ENCODE measurements around the gene RAPSN. TPM values are rescaled to one million over a fixed set of nuclear protein-coding genes. Genes with fewer than 3 reads are reported as not detected.
"Not testable (repeated sequence)": the region's sequence is repeated elsewhere in the genome, so short reads cannot be mapped to it uniquely, and the experiment has no call there.

The RAPSN gene
- total RNA-seq, 1 donor from 2014 or later = 0.55 TPM

DNA sequence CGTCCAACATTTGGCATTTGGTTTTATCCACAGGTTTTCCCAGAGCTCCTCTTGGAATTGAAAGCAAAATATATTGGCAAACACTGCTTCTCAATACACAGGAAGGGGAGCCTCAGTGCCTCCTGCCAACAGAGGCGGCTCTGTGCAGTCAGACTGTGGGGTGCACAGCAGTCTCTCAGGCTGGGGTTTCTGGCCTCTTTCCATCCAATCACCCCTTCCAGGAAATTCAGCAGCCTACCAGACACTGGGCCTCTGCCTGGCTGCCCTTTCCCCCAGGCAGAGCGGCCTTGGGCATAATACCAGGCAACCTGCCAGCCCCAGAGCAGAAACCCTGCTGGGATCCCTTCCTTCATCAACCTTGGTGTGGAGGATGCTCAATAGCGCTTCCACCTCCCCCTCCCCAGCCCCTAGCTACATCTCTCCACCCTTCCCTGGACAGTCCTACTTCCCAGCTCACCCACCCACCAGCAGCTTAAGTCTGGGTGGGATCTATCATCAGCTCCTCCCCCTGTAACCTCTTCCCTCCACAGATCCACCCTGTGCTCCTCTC lies 17.8 kb upstream of the RAPSN start:
- peak; percentile 78 for DNase-seq (ENCODE audit: low spot score)

DNA sequence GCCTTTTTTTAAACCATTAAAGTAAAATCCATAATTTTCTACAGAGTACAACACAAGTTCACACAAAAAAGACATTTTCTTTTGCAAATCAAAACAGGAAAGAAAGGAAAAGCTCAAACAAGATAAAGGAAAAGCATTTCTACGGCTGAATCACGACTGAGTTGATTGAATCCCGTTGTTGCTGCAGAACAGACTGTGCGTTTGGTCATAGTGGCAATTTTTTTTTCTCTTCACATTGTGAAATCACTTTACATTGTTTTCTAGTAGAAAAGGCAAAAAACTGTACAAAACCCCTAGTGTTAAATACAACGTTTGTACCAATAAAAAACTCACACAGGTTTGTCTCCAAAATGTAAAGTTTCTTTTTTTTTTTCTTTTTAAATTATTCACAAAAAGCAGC lies 17.3 kb upstream of the RAPSN start:
- no peak for DNase-seq (ENCODE audit: low spot score)

GRCh38 chr11:47464483-47464882 lies 15.5 kb upstream of the RAPSN start:
- DNase-seq (ENCODE audit: low spot score) = no peak

- no peak for DNase-seq (ENCODE audit: low spot score)
Observed at GRCh38 chr11:47461876-47462275, 12.9 kb upstream of the RAPSN start.

DNA sequence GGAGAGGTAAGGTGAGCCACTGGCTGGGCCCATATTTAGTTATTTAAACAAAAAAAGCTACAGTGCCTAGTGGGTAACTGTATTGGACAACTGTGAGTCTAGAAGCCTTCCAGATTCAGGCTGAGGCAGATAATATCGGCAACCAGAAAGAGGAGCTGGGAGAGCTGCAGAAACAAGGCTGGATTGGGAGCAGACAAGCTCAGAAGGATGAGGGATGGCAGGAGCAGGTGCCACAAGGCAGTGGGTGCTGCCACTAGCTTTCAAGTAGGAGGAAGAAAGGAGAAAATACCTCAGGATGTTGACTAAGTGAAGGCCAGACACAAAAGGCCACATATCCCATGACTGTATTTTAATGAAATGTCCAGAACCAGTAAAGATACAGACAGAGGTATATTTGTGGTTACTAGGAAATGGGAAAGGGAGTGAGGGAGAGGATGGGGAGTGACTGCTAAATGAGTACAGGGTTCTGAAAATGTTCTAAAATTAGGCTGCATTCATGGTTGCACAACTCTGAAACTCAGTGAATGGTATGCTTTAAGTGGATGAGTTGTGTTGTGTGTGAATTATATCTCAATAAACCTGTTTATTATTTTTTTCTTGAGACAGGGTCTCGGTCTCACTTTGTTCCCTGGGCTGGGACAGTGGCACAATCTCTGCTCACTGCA lies 11.8 kb upstream of the RAPSN start:
- DNase-seq (ENCODE audit: low spot score) = no peak

DNA sequence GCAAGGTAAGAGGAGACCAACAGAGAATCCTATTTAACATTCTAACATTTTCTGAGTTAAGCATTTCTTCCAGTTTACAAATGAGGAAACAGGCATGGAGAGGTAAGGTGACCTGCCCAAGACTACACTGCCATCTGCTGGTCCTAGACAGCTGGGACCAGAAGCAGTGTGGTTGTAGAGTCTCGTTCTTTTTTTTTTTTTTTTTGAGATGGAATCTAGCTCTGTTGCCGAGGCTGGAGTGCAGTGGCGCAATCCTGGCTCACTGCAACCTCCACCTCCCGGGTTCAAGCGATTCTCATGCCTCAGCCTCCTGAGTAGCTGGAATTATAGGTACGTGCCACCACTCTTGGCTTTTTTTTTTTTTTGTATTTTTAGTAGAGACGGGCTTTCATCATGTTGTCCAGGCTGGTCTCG lies 5.3 kb upstream of the RAPSN start:
- DNase-seq (ENCODE audit: low spot score) = not testable (repeated sequence)

DNA sequence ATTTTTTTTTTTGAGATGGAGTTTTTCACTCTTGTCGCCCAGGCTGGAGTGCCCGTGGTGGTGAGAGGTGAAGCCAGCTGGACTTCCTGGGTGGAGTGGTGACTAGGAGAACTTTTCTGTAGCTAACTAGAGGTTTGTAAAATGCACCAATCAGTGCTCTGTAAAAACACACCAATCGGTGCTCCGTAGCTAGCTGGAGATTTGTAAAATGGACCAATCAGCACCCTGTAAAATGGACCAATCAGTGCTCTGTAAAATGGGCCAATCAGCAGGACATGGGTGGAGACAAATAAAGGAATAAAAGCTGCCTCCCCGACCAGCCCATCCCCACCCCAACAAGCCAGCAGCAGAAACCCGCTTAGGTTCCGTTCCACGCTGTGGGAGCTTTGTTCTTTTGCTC lies 4.4 kb upstream of the RAPSN start:
- no peak for DNase-seq (ENCODE audit: low spot score)

DNA sequence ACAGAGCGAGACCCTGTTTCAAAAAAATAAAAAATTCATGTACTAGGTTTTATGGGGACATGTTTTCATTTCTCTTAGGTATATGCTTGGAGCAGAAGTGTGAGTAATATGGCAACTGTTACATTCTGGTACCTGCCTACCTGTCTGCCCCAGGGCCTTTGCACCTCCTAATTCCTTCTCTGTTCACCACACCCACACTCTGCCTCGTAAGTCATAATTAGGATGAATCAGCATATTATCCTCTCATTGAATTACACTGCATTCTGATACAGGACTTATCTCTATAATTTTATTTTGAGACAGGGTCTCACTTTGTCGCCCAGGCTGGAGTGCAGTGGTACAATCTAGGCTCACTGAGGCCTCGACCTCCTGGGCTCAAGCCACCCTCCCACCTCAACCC lies 3.1 kb upstream of the RAPSN start:
- no peak for DNase-seq (ENCODE audit: low spot score)

- no peak for DNase-seq (ENCODE audit: low spot score)
Observed at GRCh38 chr11:47451436-47451835, 2.5 kb upstream of the RAPSN start.

DNA sequence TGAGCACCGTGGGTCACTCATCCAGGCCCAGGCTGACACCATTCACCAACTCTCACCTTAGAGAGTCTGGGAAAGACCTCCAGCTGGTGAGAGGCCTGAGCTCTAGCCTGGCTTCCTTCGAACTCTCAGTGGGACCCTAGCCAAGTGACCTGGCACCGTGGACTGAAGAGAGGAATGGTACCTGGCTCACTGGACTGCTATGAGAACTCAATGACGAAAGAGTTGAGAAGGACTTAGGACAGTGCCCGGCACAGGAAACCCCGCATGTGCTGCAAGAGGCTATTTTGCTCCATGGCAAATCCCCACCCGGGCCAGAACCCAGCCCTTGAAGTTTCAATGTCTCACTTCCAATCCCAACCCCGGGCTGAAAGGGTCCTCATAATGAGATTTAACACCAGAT lies 605 bp upstream of the RAPSN start:
- no peak for DNase-seq (ENCODE audit: low spot score)

GRCh38 chr11:47447906-47448305 lies 1.0 kb downstream of the RAPSN start:
- DNase-seq (ENCODE audit: low spot score) = no peak

GRCh38 chr11:47446833-47447232 lies 2.1 kb downstream of the RAPSN start:
- no peak for DNase-seq (ENCODE audit: low spot score)

GRCh38 chr11:47445840-47446239 lies 3.1 kb downstream of the RAPSN start:
- no peak for DNase-seq (ENCODE audit: low spot score)

GRCh38 chr11:47443817-47444216 lies 5.1 kb downstream of the RAPSN start:
- DNase-seq (ENCODE audit: low spot score) = no peak

DNA sequence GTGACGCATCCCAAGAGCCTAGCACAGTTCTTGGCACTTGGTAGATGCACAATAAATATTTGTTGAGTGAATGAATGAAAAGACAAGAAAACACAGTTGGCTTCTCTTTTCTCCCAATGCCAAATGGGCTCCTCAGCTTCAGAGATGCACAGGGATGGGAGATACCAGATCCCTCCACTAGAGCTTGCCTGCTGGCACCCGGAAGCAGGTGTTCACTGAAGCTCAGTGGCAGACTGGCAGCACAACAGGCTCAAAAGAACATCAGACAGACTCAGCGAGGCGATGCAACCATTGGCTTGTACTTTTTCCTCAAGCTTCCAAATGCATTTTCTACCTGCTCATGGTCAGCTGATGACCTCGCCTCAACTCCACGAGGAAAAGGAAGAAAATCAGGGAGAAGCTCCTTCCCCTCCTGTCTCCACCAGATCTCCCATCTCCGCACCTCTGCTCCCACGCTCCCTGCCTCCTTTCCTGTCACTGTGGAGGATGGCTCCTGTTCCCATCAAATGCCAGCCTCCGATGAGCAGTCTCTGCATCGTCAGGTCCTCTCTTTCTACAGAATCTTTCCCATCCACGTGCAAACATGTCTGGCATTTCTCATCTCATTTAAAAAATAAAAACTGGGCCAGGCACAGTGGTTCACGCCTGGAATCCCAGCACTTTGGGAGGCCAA lies 5.8 kb downstream of the RAPSN start:
- DNase-seq (ENCODE audit: low spot score) = no peak

GRCh38 chr11:47442514-47442913 lies 6.4 kb downstream of the RAPSN start:
- no peak for DNase-seq (ENCODE audit: low spot score)

GRCh38 chr11:47441421-47441820 lies 7.5 kb downstream of the RAPSN start:
- no peak for DNase-seq (ENCODE audit: low spot score)

DNA sequence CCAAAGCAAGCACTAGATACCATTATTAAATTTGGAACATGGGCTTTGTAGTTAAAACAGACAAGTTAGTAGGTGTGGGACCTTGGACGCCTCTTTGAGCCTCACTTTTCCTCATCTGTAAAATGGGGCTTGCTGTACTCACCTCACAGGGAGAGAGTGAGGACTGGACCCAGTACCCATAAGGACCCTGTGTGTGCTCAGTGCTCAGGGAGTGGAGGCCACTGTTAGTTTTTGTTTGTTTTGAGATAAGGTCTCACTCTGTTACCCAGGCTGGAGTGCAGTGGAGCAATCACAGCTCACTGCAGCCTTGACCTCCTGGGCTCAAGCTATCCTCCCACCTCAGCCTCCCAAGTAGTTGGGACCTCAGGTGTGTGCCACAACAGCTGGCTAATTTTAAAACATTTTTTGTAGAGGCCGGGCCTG lies 8.9 kb downstream of the RAPSN start:
- no peak for DNase-seq (ENCODE audit: low spot score)

DNA sequence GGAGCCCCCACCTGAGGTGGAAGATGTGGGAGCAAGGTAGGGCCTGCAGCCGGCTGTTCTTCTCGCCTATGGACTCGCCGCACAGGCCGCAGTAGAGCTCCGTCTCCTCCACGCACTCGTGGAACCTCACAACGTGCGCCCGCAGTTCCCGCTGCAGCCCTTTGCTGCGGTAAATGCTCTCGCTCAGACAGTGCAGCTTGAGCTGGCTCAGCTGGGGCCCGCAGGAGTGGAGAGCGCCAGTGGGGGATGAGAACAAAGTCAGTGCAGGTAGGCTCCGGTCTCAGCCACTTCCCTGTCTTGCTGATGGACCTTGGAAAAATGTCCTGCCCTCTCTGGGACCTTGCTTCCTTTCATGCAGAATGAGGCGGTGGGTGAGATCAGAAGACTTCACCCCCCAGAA lies 10.2 kb downstream of the RAPSN start:
- DNase-seq (ENCODE audit: low spot score) = no peak

DNA sequence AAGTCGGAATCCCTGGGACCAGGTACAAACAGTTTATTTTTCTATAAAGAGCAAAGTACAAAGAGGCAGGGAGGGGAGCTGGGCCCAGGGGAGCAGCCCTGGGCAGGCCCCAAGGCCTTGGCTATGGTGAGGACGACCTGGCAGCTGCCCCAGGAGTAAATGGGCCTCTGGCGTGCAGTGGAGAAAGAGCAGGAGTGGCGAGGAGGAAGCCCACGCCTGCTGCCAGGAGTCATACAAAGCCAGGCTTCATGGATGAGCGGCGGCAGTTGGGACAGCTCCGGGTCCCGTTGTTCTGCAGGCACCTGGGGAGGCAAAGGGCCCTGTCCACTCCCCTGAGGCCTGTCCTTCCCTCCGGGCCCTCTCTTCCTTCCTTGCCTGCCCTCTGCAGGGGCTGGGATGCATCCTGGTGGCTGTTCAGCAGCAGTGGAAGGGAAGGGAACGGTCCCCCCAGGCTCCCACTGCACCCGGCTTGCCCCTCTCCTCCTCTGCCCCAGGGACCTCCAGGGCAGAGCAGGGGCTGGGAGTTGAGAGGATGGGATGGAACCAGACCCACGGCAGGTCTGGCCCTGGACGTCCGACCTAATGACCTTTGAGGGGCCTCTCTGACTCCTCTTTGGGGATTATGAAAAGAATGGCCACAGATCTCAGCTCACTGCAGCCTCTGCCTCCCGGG lies 11.1 kb downstream of the RAPSN start:
- no peak for DNase-seq (ENCODE audit: low spot score)

DNA sequence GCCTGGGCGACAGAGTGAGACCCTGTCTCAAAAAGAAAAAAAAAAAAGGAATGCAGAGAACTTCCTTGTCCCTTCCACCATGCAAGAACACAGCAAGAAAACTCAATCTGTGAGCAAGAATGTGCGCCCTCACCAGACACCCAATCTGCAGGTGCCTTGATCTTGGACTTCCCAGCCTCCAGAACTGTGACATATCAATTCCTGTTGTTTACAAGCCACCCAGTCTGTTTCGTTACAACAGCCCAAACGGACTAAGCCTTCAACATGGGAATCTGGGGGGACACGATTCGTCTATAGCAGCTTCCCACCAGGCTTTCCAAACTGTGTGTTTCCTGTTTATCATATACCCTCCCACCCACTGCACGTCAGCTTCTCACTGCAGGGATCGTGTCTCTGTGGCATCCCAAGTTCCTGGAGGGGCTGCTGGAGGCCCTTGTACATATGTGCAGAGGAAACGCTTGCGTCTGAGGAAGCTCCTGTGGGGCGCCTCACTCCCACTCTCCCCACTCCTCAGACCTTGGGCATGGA lies 11.7 kb downstream of the RAPSN start:
- DNase-seq (ENCODE audit: low spot score) = no peak

- no peak for DNase-seq (ENCODE audit: low spot score)
Observed at GRCh38 chr11:47436726-47437125, 12.2 kb downstream of the RAPSN start.
